SW480 (cell line): ENCODE results near the gene CXCR4.

Experiments
- DNase-seq: peaks from one replicate; pipeline ENCODE4 v3.0.0-alpha.2; 2016; ENCODE audit warnings: low spot score

The CXCR4 gene

GRCh38 chr2:136131961-136132824 lies 14.2 kb upstream of the CXCR4 start:
- no peak for DNase-seq

GRCh38 chr2:136131484-136131960 lies 13.6 kb upstream of the CXCR4 start:
- DNase-seq, result no peak

GRCh38 chr2:136130511-136130910 lies 12.6 kb upstream of the CXCR4 start:
- DNase-seq, result no peak

- no peak for DNase-seq
These were observed 12.1 kb upstream of the CXCR4 start for GRCh38 chr2:136130045-136130444.

- DNase-seq, result no peak
These were observed 11.7 kb upstream of the CXCR4 start for GRCh38 chr2:136129601-136130000.

- no peak for DNase-seq
These were observed 11.0 kb upstream of the CXCR4 start for GRCh38 chr2:136128905-136129304.

GRCh38 chr2:136128366-136128765 lies 10.4 kb upstream of the CXCR4 start:
- no peak for DNase-seq

GRCh38 chr2:136127356-136127755 lies 9.4 kb upstream of the CXCR4 start:
- DNase-seq, result no peak

- no peak for DNase-seq
These were observed 8.5 kb upstream of the CXCR4 start for GRCh38 chr2:136126421-136126926.

GRCh38 chr2:136126021-136126420 lies 8.1 kb upstream of the CXCR4 start:
- DNase-seq, result no peak

- no peak for DNase-seq
These were observed 7.3 kb upstream of the CXCR4 start for GRCh38 chr2:136125236-136125635.

GRCh38 chr2:136124805-136125204 lies 6.9 kb upstream of the CXCR4 start:
- DNase-seq, result no peak

GRCh38 chr2:136122661-136123060 lies 4.7 kb upstream of the CXCR4 start:
- DNase-seq, result peak; percentile 13

- DNase-seq, result no peak
These were observed 3.4 kb upstream of the CXCR4 start for GRCh38 chr2:136121204-136121910.

- no peak for DNase-seq
These were observed 2.0 kb upstream of the CXCR4 start for GRCh38 chr2:136119717-136120675.

GRCh38 chr2:136118819-136119716 lies 1.1 kb upstream of the CXCR4 start:
- peak; percentile 38 for DNase-seq

GRCh38 chr2:136117391-136117841 lies 533 bp downstream of the CXCR4 start:
- DNase-seq, result peak; percentile 54

GRCh38 chr2:136116813-136117390 lies 1.0 kb downstream of the CXCR4 start:
- DNase-seq, result peak; percentile 17

- peak; percentile 14 for DNase-seq
These were observed 1.7 kb downstream of the CXCR4 start for GRCh38 chr2:136116151-136116812.
